ENCODE data around the gene TMEM100.

GRCh38 chr17:55687037-55687436 lies 35.6 kb downstream of the TMEM100 start:
- TF ChIP-seq CTCF (IDR thresholded peaks at IDR 0.05 in 4 of 5, conservative IDR thresholded peaks at IDR 0.05 in 1 of 5) (no peak), POLR2A (IDR thresholded peaks at IDR 0.05) (no peak)
